HG02678 (cell line): ENCODE data around the gene WBP1L.
"Not testable (repeated sequence)": the region's sequence is repeated elsewhere in the genome, so short reads cannot be mapped to it uniquely, and the experiment has no call there.

ENCODE experiments used
- ATAC-seq: cut with Tn5 transposase; IDR thresholded peaks from one replicate; pipeline ENCODE4 v1.9.1; 2021; ENCODE audit warnings: mild to moderate bottlenecking, moderate library complexity; ENCODE audit not compliant: unreplicated experiment

Gene WBP1L

DNA sequence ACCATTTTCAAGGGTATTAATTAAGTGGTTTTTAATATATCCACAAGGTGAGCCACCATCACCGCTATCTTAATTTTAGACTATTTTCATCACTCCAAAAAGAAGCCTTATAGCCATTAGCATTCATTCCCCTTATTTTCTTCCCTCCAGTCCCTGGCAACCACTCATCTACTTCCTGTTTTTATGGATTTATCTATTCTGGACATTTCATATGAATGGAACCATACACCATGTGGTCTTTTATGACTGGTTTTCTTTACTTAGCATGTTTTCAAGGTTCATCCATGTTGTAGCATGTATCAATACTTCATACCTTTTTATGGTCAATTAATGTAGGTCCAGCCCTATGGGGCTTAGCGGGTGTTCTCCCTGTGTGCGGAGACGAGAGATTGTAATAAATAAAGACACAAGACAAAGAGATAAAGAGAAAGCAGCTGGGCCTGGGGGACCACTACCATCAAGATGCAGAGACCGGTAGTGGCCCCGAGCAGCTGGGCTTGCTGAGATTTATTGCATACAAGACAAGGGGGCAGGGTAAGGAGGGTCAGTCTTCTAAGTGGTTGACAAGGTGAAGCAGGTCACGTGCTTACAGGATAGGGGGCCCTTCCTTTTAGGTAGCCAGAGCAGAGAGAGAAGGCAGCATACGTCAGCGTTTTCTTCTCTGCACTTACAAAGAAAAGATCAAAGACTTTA, 14.6 kb downstream of the WBP1L start:
- no peak for ATAC-seq

GRCh38 chr10:102758933-102759262, 15.2 kb downstream of the WBP1L start:
- ATAC-seq: not testable (repeated sequence)

DNA sequence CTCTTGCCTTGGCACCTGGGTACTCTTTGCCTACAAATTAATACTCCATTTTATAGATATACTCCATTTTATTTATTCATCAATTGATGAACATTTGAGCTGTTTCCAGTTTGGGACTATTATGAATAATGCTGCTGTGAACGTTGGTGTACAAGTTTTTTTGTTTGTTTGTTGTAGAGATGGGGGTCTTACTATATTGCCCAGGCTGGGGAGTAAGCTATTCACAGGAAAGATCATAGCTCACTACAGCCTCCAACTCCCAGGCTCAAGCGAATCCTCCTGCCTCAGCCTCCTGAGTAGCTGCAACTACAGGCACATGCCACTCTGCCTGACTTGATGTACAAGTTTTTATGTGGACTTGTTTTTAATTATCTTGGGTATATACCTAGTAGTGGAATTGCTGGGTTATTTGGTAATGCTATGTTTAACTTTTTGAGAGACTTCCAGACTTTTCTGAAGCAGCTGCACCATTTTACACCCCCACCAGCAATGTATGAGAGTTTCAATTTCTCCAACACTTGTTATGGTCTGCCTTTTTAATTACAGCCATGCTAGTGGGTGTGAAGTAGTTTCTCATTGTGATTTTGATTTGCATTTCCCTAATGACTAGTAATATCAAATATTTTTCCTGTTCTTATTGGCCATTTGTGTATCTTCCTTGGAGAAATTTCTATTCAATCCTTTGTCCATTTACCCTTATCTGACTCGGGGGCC, 15.9 kb downstream of the WBP1L start:
- ATAC-seq: no peak

GRCh38 chr10:102761981-102762380, 18.2 kb downstream of the WBP1L start:
- no peak for ATAC-seq

- ATAC-seq: no peak
Measured at GRCh38 chr10:102762401-102763015, 18.8 kb downstream of the WBP1L start.

DNA sequence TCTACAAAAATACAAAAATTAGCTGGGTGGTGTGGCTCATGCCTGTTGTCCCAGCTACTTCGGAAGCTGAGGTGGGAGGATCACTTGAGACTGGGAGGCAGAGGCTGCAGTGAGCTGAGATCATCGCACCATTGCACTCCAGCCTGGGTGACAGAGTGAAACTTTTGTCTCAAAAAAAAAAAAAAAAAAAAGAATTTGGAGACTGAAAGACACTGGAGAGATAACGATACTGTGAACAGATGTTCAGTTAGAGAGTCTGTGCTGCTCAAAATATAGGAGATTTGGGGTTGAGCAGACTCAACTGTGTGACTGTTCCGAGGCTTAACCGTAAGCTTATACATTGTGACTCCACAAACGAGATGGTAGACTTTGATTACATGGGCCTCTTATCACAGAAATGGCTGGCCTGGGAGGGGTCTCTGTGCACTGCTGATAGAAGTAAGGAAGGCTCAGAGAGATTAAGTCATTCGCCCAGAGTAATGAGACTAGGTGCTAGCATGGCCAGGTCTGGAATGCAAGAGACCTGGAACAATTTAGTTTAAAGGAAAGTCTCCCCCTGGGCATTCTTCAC, 19.4 kb downstream of the WBP1L start:
- no peak for ATAC-seq

- no peak for ATAC-seq
Measured at GRCh38 chr10:102764470-102765161, 20.9 kb downstream of the WBP1L start.

DNA sequence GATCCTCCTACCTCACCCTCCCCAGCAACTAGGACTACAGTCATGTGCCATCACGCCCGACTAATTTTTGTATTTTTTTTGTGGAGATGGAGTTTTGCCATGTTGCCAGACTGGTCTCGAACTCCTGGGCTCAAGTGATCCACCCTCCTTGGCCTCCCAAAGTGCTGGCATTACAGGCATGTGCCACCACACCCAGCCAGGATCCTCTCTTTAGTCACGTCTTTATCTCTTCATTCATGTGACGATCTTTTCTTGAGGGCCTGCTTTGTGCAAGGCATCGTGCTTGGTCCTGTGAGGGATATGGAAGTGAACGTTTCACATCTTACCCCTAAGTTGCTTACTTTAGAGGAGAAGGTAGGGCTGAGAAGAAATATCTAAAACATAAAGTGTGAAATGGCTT, 21.6 kb downstream of the WBP1L start:
- ATAC-seq: no peak

GRCh38 chr10:102767428-102768160, 23.8 kb downstream of the WBP1L start:
- no peak for ATAC-seq

DNA sequence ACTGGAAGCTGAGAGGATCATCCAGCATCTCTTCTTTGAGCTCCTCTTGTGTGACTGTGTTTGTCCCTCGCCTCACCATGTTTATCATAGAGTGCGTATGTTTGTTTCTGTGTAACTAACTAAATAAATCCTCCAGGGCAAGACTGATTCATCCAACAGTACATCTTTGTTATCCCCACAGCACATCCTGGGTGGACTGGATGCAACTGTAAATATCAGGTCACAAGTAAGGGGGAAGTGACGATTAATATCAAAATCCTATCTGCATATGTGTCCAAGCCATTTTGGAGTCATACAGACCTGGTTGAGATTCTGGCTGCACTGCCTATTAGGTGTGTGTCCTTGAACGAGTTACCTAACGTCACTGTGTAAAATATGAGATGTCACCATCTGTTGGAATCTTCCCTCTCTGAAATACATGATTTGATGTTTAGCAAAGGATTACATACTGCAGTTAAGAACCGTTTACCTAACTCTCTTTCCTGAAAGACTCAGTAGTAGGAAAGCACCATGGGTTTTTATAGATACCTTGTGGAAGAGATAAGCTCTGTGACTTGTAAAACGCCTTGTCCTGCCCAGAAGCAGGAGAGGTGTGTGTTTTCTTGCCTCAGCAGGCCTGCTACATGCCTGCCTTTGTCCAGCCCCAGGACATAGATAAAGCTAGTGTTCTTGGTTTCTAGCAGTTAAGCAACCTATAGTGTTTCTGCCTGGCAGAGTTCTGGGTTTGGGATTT, 25.8 kb downstream of the WBP1L start:
- ATAC-seq: no peak

- ATAC-seq: no peak
Measured at GRCh38 chr10:102770108-102770482, 26.3 kb downstream of the WBP1L start.

DNA sequence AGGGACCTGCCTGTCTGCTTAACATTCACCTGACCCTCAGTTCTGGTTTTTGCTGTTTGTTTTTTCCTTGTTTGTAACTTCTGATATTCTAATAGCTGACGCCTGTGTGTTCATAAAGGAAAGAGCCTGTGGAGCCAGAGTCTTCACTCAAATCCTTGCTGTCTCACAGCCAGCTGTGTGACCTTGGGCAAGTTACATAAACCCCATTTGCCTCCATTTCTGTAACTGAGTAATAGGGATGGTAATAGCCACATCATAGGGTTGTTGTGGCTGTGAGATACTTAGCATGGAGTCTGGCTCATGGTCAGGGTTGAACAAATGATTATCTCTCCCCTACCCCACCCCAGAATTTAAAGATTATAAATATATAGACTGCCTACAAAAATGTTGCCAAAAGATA, 27.0 kb downstream of the WBP1L start:
- ATAC-seq: no peak

DNA sequence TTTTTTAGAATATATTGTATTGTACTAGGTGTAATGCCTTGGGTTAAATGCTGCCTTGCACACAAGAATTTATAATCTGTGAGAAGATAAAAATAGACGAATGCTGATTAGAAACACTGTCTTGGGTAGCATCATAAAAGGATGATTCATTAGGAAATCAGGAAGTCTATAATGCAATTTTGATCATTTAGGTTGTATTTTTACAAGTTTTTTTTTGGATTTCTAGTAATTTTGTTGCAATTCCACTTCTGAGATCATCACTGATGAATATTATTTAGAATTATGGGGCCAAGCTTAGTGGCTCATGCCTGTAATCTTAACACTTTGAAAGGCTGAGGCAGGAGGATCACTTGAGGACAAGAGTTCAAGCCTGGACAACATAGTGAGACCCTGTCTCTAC, 29.6 kb downstream of the WBP1L start:
- ATAC-seq: no peak

- ATAC-seq: no peak
Measured at GRCh38 chr10:102773986-102774385, 30.2 kb downstream of the WBP1L start.

GRCh38 chr10:102775201-102775934, 31.6 kb downstream of the WBP1L start:
- no peak for ATAC-seq

DNA sequence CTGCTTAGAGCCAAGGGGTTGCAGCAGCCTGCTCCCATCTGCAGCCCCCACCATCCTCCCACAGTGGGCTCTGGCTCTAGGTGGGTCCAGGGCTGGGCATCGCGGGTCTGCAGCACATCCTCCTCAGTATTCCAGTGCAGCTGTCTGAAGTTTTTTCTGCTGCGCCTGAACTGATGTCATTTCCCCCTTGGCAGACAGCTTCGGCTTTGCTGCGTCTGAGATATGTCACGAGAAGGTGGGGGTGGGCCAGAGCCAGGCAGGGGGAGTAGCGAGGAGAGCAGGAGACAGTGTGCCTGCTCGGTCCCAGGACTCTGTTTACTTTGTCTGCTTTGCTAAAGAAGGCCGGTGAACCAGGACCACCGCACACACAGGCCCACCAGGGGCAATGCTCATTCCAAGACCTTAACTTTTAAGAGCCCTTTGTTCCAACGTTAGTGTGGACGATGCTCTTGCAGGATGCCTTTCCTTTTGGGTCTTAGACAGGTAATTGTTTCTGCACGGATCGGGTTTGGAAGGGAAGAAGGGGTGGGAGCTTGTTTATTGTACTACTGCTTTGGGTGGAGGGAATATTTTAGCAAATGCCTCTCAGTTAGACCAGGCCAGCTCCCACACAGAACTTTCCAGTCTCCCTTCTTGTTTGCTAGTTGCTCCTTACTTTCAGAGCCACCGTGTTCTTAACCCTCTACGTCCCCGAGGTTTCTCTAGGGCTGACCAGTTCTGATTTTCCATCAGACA, 32.4 kb downstream of the WBP1L start:
- no peak for ATAC-seq

DNA sequence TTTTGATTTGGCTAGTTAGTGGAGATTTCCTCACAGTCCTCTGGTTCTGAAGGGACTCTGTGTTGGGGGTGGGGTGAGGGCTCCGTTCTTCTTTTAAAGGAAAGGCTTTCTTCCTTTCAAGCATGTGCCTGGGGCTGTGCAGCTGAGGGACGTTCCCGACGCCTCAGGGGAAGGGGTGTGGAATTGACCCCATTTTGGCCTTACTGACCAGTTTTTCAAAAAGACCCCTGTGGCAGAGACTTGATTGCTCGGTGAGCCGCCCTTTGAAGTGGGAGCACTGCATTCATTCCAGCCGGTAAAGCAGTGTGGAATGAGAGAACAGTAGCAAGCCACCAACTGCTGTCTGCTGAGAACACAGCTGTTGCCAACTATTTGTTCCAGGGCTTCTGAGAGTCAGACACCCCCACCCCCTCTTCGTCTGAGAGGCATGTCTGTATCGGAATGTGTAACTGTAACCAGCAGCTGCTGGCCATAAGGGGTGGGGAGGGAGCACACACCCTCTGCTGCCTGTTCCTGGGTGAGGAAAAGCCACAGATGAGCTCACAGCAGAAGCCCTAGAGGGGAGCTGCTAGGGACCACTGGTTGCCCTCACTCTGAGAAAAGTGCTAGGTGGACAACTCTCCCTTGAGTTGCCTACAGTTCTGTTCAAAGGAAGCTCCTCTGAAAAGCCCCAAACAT, 33.2 kb downstream of the WBP1L start:
- ATAC-seq: no peak
